ENCODE results near the gene FOXL1.

FOXL1 gene

GRCh38 chr16:86563469-86564345 is 14.6 kb upstream of the FOXL1 start (continued):
- TF ChIP-seq, protein P1, sequence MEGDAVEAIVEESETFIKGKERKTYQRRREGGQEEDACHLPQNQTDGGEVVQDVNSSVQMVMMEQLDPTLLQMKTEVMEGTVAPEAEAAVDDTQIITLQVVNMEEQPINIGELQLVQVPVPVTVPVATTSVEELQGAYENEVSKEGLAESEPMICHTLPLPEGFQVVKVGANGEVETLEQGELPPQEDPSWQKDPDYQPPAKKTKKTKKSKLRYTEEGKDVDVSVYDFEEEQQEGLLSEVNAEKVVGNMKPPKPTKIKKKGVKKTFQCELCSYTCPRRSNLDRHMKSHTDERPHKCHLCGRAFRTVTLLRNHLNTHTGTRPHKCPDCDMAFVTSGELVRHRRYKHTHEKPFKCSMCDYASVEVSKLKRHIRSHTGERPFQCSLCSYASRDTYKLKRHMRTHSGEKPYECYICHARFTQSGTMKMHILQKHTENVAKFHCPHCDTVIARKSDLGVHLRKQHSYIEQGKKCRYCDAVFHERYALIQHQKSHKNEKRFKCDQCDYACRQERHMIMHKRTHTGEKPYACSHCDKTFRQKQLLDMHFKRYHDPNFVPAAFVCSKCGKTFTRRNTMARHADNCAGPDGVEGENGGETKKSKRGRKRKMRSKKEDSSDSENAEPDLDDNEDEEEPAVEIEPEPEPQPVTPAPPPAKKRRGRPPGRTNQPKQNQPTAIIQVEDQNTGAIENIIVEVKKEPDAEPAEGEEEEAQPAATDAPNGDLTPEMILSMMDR (tag by site-specific recombination; IDR thresholded peaks at IDR 0.05): peak; percentile 98
- TF ChIP-seq ZNF354C (tag by site-specific recombination; IDR thresholded peaks at IDR 0.05; ENCODE audit: borderline replicate concordance, low read depth) (no peak), KLF8 (tag by site-specific recombination; IDR thresholded peaks at IDR 0.05) (0 out of 2 replicates have a peak, but pooled peaks have one; percentile 44), PRDM6 (tag by site-specific recombination; IDR thresholded peaks at IDR 0.05) (peak; percentile 29; the same call in 1 of the 2 replicates), ZEB2 (tag by site-specific recombination; IDR thresholded peaks at IDR 0.05) (peak; percentile 71; the same call in 1 of the 2 replicates), GFI1B (tag by site-specific recombination; IDR thresholded peaks at IDR 0.05) (no peak), ZNF837 (tag by site-specific recombination; IDR thresholded peaks at IDR 0.05) (no peak), SP7 (tag by site-specific recombination; IDR thresholded peaks at IDR 0.05) (peak; percentile 56; the same call in 1 of the 2 replicates), ZNF202 (tag by site-specific recombination; IDR thresholded peaks at IDR 0.05; ENCODE audit: borderline replicate concordance) (no peak), ZFHX2 (tag by site-specific recombination; conservative IDR thresholded peaks at IDR 0.05) (peak; percentile 39; the same call in 1 of the 2 replicates), ZNF560 (tag by site-specific recombination; IDR thresholded peaks at IDR 0.05; ENCODE audit: borderline replicate concordance) (no peak), ZSCAN23 (tag by site-specific recombination; IDR thresholded peaks at IDR 0.05) (no peak), EGR2 (tag by site-specific recombination; IDR thresholded peaks at IDR 0.05; ENCODE audit: low read depth) (peak; percentile 24; the same call in 1 of the 2 replicates), ZNF146 (tag by site-specific recombination; IDR thresholded peaks at IDR 0.05) (no peak), PRDM10 (tag by site-specific recombination; IDR thresholded peaks at IDR 0.05) (peak; percentile 96), ZNF660 (tag by site-specific recombination; IDR thresholded peaks at IDR 0.05) (peak; percentile 84), SCRT2 (tag by site-specific recombination; IDR thresholded peaks at IDR 0.05) (no peak), ZNF585B (tag by site-specific recombination; IDR thresholded peaks at IDR 0.05) (no peak), HOXD13 (CRISPR knock-in tag; IDR thresholded peaks at IDR 0.05; ENCODE audit: borderline replicate concordance) (no peak), PRDM1 (tag by site-specific recombination; IDR thresholded peaks at IDR 0.05) (peak; percentile 38; the same call in 1 of the 2 replicates), YY2 (tag by site-specific recombination; IDR thresholded peaks at IDR 0.05) (no peak), ZNF157 (tag by site-specific recombination; IDR thresholded peaks at IDR 0.05) (no peak), ZIC2 (tag by site-specific recombination; IDR thresholded peaks at IDR 0.05) (peak; percentile 15; the same call in 1 of the 2 replicates), ZNF777 (tag by site-specific recombination; IDR thresholded peaks at IDR 0.05; ENCODE audit: borderline replicate concordance) (peak; percentile 34; the same call in 1 of the 2 replicates), ZBTB17 (tag by site-specific recombination; IDR thresholded peaks at IDR 0.05) (0 out of 2 replicates have a peak, but pooled peaks have one; percentile 10), ZNF239 (tag by site-specific recombination; IDR thresholded peaks at IDR 0.05) (no peak), ZNF514 (tag by site-specific recombination; IDR thresholded peaks at IDR 0.05) (no peak), GLIS1 (tag by site-specific recombination; IDR thresholded peaks at IDR 0.05) (peak; percentile 43), ZNF629 (tag by site-specific recombination; IDR thresholded peaks at IDR 0.05) (peak; percentile 37; the same call in 1 of the 2 replicates)
- TF ChIP-seq, protein P2, sequence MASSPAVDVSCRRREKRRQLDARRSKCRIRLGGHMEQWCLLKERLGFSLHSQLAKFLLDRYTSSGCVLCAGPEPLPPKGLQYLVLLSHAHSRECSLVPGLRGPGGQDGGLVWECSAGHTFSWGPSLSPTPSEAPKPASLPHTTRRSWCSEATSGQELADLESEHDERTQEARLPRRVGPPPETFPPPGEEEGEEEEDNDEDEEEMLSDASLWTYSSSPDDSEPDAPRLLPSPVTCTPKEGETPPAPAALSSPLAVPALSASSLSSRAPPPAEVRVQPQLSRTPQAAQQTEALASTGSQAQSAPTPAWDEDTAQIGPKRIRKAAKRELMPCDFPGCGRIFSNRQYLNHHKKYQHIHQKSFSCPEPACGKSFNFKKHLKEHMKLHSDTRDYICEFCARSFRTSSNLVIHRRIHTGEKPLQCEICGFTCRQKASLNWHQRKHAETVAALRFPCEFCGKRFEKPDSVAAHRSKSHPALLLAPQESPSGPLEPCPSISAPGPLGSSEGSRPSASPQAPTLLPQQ (tag by site-specific recombination; IDR thresholded peaks at IDR 0.05): peak; percentile 68
- TF ChIP-seq, protein P3, sequence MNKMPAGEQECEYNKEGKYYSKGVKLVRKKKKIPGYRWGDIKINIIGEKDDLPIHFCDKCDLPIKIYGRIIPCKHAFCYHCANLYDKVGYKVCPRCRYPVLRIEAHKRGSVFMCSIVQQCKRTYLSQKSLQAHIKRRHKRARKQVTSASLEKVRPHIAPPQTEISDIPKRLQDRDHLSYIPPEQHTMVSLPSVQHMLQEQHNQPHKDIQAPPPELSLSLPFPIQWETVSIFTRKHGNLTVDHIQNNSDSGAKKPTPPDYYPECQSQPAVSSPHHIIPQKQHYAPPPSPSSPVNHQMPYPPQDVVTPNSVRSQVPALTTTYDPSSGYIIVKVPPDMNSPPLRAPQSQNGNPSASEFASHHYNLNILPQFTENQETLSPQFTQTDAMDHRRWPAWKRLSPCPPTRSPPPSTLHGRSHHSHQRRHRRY (tag by site-specific recombination; IDR thresholded peaks at IDR 0.05): no peak

Measured in HEK293 (cell line).